SK-N-SH treated with all-trans-retinoic acid at 6 μM for 48 hours (cell line): Measurements from ENCODE around the gene SLC22A23.

Experiments
- ATAC-seq: fragments of 200-7000 bp; cut with Tn5 transposase; 3 replicates; pipeline ENCODE4 v1.9.1; 2020; ENCODE audit warnings: mild to moderate bottlenecking, moderate library complexity
- ARNTL ChIP-seq: fragments of 450-650 bp; formaldehyde crosslinking; IDR thresholded peaks from 2 replicates; pipeline ENCODE4 v1.5.0; 2020; ENCODE audit warnings: low read depth, mild to moderate bottlenecking, moderate library complexity, borderline replicate concordance
- BACH2 ChIP-seq: fragments of 250-450 bp; sonication (Bioruptor Pico); IDR thresholded peaks from 2 replicates; pipeline ENCODE4 v1.9.0; 2021; ENCODE audit warnings: mild to moderate bottlenecking, borderline replicate concordance
- CSDC2 ChIP-seq: fragments of 250-450 bp; sonication (Bioruptor Pico); IDR thresholded peaks from 2 replicates; pipeline ENCODE4 v1.5.0; 2020; ENCODE audit warnings: mild to moderate bottlenecking, moderate library complexity
- ESRRG ChIP-seq: fragments of 250-450 bp; sonication (Bioruptor Pico); IDR thresholded peaks from 2 replicates; pipeline ENCODE4 v1.6.1; 2021; ENCODE audit warnings: mild to moderate bottlenecking
- ISL1 ChIP-seq: fragments of 250-450 bp; sonication (Bioruptor Pico); IDR thresholded peaks from 2 replicates; pipeline ENCODE4 v2.1.2; 2022; ENCODE audit warnings: mild to moderate bottlenecking, moderate library complexity
- OSR1 ChIP-seq: fragments of 250-450 bp; sonication (Bioruptor Pico); IDR thresholded peaks from 2 replicates; pipeline ENCODE4 v1.8.0; 2022; ENCODE audit warnings: moderate library complexity, mild to moderate bottlenecking, inconsistent platforms
- PPARA ChIP-seq: fragments of 250-450 bp; sonication (Bioruptor Pico); IDR thresholded peaks from 2 replicates; pipeline ENCODE4 v1.5.0; 2020; ENCODE audit warnings: mild to moderate bottlenecking, borderline replicate concordance
- RARB ChIP-seq: fragments of 250-450 bp; sonication (Bioruptor Pico); IDR thresholded peaks from 2 replicates; pipeline ENCODE4 v1.8.0; 2021; ENCODE audit warnings: mild to moderate bottlenecking, moderate library complexity
- SNAI2 ChIP-seq: fragments of 250-450 bp; sonication (Bioruptor Pico); IDR thresholded peaks from 2 replicates; pipeline ENCODE4 v1.5.0; 2020; ENCODE audit warnings: mild to moderate bottlenecking, moderate library complexity
- TOX ChIP-seq: fragments of 250-450 bp; sonication (Bioruptor Pico); IDR thresholded peaks from 2 replicates; pipeline ENCODE4 v1.8.0; 2021; ENCODE audit warnings: mild to moderate bottlenecking, moderate library complexity, borderline replicate concordance
- TSHZ2 ChIP-seq: fragments of 250-450 bp; sonication (Bioruptor Pico); IDR thresholded peaks from 2 replicates; pipeline ENCODE4 v1.5.0; 2020; ENCODE audit warnings: mild to moderate bottlenecking, moderate library complexity
- ZC3H10 ChIP-seq: fragments of 250-450 bp; sonication (Bioruptor Pico); IDR thresholded peaks from 2 replicates; pipeline ENCODE4 v1.5.1; 2021; ENCODE audit warnings: mild to moderate bottlenecking, moderate library complexity
- ZFP3 ChIP-seq: fragments of 250-450 bp; sonication (Bioruptor Pico); IDR thresholded peaks from 2 replicates; pipeline ENCODE4 v1.5.0; 2020; ENCODE audit warnings: mild to moderate bottlenecking, moderate library complexity
- ZFP30 ChIP-seq: fragments of 450-650 bp; formaldehyde crosslinking; IDR thresholded peaks from 2 replicates; pipeline ENCODE4 v1.5.0; 2022; ENCODE audit warnings: mild to moderate bottlenecking, moderate library complexity
- ZNF565 ChIP-seq: fragments of 450-650 bp; formaldehyde crosslinking; conservative IDR thresholded peaks from 2 replicates; pipeline ENCODE4 v1.5.0; 2020; ENCODE audit warnings: low read depth, mild to moderate bottlenecking, moderate library complexity
- ZNF70 ChIP-seq: fragments of 450-650 bp; formaldehyde crosslinking; IDR thresholded peaks from 2 replicates; pipeline ENCODE4 v1.5.0; 2020; ENCODE audit warnings: mild to moderate bottlenecking, moderate library complexity
- ZNF8 ChIP-seq: fragments of 450-650 bp; formaldehyde crosslinking; IDR thresholded peaks from 2 replicates; pipeline ENCODE4 v1.5.0; 2020; ENCODE audit warnings: mild to moderate bottlenecking, moderate library complexity
- TF ChIP-seq, protein P1 (sequence below): fragments of 250-450 bp; sonication (Bioruptor Pico); IDR thresholded peaks from 2 replicates; pipeline ENCODE4 v1.5.1; 2020; ENCODE audit warnings: low read depth, mild to moderate bottlenecking, moderate library complexity
- TF ChIP-seq, protein P2 (sequence below): fragments of 250-450 bp; sonication (Bioruptor Pico); IDR thresholded peaks from 2 replicates; pipeline ENCODE4 v1.8.0; 2020; ENCODE audit warnings: mild to moderate bottlenecking, moderate library complexity, borderline replicate concordance
- TF ChIP-seq, protein P3 (sequence below): fragments of 250-450 bp; sonication (Bioruptor Pico); IDR thresholded peaks from 2 replicates; pipeline ENCODE4 v1.5.1; 2021; ENCODE audit warnings: mild to moderate bottlenecking, moderate library complexity

Gene SLC22A23

DNA sequence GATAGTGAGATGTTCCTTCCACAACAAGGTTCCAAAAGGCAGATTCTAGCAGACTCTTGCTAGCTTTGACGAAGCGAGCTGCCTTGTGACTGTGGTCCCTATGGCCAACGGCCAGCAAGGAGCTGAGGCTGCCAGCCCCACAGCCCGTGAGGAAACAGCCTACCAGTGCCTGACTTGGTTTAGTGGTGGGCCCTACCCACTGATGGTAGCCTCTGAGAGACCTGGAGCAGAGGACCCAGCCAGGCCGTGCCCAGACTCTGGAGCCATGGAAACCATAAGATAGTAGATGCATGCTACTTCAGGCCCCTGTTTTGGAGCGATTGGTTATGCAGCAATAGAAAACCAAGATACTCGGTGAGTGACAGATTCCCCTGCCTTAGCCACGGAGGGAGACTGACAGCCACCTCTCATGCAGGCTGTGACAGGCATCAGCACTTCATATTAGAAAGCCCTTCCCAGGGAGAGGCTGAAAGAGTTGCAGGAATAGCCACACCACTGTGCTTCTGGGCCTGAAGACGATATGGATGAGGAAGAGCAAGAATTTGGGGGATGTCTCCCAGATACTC lies 178.9 kb downstream of the SLC22A23 start (continued):
- TF ChIP-seq, protein P1, sequence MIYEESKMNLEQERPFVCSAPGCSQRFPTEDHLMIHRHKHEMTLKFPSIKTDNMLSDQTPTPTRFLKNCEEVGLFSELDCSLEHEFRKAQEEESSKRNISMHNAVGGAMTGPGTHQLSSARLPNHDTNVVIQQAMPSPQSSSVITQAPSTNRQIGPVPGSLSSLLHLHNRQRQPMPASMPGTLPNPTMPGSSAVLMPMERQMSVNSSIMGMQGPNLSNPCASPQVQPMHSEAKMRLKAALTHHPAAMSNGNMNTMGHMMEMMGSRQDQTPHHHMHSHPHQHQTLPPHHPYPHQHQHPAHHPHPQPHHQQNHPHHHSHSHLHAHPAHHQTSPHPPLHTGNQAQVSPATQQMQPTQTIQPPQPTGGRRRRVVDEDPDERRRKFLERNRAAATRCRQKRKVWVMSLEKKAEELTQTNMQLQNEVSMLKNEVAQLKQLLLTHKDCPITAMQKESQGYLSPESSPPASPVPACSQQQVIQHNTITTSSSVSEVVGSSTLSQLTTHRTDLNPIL (CRISPR knock-in tag): no peak
- TF ChIP-seq TSHZ2 (CRISPR knock-in tag): no peak
- no peak for TF ChIP-seq ZNF8 (CRISPR knock-in tag)
- TF ChIP-seq RARB: no peak
- no peak for TF ChIP-seq ZFP30 (CRISPR knock-in tag)
- TF ChIP-seq ISL1 (CRISPR knock-in tag): no peak

DNA sequence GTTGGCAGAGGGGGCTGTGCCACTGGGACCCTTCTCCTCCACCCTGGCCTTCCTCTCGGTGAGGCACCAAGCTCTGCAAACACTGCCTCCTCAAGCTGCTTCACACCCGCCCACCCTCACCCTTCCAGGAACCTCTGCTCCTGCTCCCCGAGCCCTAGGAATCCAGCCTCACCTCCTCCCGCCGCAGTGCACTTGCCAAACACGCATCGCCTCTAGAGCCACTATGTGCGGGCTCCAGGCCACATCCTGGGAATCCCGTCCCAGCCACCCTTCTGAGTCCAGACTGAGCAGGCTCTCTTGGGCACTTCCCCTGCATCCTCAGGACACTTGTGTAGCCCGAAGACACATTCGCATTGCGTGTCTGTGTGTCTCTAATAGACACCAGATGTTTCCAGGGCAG lies 179.6 kb downstream of the SLC22A23 start:
- ATAC-seq: no peak
- no peak for TF ChIP-seq BACH2 (CRISPR knock-in tag)
- TF ChIP-seq ZFP30 (CRISPR knock-in tag): no peak
- no peak for TF ChIP-seq TOX (CRISPR knock-in tag)
- no peak for TF ChIP-seq SNAI2 (CRISPR knock-in tag)
- TF ChIP-seq OSR1 (CRISPR knock-in tag): no peak
- no peak for TF ChIP-seq PPARA (CRISPR knock-in tag)
- TF ChIP-seq ARNTL (CRISPR knock-in tag): no peak
- TF ChIP-seq, protein P1 (CRISPR knock-in tag): no peak
- TF ChIP-seq, all 23 proteins: peak for 0

DNA sequence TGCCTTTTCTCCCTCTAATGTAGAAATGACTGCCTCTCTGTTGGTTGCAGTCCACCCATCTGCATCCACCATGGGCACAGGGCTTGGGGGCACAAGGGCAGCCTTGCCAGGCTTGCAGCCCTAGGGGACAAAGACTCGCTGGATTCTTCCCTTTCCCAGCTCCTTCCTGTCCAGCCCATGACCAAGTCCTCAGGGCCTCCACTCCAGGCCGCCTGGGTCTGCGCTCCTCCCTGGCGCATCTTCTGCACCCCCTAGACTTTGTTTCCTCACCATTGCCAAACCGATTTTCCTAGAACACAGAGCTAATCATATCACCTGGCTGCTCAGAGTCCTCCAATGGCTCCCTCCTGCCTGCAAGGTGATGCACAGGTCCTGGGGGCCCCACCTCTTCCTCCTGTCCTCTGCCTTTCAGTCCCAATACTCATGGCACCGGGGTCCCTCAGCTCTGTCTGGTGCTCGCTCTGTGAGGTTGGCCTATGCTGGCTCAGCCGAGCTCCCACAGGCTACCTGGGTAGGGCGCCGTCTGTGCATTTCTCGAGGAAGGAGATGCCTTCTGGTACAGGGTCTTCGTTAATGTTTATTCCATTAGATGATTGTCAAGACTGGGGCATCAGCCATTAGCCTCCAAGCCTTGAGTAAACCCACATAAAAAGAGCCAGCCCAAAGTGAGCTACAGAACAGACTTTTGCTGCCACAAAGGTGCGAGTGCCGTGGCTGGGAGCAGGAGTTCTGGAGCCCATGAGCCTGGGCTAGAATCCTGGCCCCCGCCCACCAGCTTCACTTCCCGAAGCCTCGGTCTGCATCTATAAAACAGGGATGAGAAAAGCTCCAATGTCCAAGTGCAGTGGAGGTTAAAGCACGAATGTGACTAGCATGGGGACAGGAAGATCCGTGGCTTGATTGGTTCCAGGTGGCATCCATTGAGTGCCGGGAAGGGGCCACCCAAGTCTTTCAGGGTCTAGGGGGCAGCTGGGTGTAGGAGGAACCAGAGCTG lies 180.4 kb downstream of the SLC22A23 start:
- ATAC-seq: no peak
- TF ChIP-seq, protein P2, sequence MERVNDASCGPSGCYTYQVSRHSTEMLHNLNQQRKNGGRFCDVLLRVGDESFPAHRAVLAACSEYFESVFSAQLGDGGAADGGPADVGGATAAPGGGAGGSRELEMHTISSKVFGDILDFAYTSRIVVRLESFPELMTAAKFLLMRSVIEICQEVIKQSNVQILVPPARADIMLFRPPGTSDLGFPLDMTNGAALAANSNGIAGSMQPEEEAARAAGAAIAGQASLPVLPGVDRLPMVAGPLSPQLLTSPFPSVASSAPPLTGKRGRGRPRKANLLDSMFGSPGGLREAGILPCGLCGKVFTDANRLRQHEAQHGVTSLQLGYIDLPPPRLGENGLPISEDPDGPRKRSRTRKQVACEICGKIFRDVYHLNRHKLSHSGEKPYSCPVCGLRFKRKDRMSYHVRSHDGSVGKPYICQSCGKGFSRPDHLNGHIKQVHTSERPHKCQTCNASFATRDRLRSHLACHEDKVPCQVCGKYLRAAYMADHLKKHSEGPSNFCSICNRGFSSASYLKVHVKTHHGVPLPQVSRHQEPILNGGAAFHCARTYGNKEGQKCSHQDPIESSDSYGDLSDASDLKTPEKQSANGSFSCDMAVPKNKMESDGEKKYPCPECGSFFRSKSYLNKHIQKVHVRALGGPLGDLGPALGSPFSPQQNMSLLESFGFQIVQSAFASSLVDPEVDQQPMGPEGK (CRISPR knock-in tag): no peak
- TF ChIP-seq, protein P3, sequence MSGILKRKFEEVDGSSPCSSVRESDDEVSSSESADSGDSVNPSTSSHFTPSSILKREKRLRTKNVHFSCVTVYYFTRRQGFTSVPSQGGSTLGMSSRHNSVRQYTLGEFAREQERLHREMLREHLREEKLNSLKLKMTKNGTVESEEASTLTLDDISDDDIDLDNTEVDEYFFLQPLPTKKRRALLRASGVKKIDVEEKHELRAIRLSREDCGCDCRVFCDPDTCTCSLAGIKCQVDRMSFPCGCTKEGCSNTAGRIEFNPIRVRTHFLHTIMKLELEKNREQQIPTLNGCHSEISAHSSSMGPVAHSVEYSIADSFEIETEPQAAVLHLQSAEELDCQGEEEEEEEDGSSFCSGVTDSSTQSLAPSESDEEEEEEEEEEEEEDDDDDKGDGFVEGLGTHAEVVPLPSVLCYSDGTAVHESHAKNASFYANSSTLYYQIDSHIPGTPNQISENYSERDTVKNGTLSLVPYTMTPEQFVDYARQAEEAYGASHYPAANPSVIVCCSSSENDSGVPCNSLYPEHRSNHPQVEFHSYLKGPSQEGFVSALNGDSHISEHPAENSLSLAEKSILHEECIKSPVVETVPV (CRISPR knock-in tag): no peak
- TF ChIP-seq ZNF565 (CRISPR knock-in tag) (no peak), ARNTL (CRISPR knock-in tag) (no peak), ESRRG (CRISPR knock-in tag) (no peak), ZNF70 (CRISPR knock-in tag) (no peak), CSDC2 (CRISPR knock-in tag) (no peak), SNAI2 (CRISPR knock-in tag) (no peak), OSR1 (CRISPR knock-in tag) (no peak), BACH2 (CRISPR knock-in tag) (no peak), ZFP3 (CRISPR knock-in tag) (no peak), TSHZ2 (CRISPR knock-in tag) (no peak), PPARA (CRISPR knock-in tag) (no peak), ISL1 (CRISPR knock-in tag) (no peak), ZC3H10 (no peak), ZFP30 (CRISPR knock-in tag) (no peak), RARB (no peak), TOX (CRISPR knock-in tag) (no peak)
- TF ChIP-seq, protein P1 (CRISPR knock-in tag): no peak
